ENCODE data around the gene DACH1. TPM values are rescaled to one million over a fixed set of nuclear protein-coding genes. Genes with fewer than 3 reads are reported as not detected.

Gene DACH1
- total and polyA plus RNA-seq, 11 donors = 1.2 to 3.8 (median 2.1) TPM

DNA sequence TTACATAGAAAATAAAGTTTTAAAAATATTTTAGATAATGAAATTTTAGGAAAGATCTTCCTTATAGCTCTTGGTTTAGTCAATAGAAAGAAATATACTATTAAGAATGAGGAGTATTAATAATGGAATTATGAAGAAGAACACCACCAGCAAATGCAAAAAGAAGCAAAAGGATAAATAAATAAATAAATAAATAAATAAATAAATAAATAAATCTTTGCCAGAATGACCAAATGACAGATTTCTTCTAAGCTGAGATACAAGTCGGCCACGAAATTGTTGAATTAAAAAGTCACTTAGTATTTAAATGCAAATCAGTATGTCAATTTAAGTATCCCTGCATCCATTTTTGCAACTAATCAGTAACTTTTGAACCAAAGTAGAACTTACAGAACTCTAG is 95.9 kb downstream of the DACH1 start:
- DNase-seq (no peak), ATAC-seq (no peak)
- intact Hi-C loops (cut with DNase I) = loop anchor here in 1 of 10 donors (10.0 kb wide), 1 partner anchor 94 kb away; the partner anchor contains the start of gene DACH1
- WGBS, 4 donors = 89 to 96% (median 94%) methylated on average over 2 of the region's 2 CpGs
- H3K27ac ChIP-seq = no peak overlapping the region
- no peaks in the 10 kb centered on the region for H3K36me3 ChIP-seq
- TF ChIP-seq CTCF (IDR thresholded peaks at IDR 0.05) (no peak), POLR2A (IDR thresholded peaks at IDR 0.05) (no peak)
- H3K4me3 ChIP-seq = no peak overlapping the region
- H3K4me1 ChIP-seq = peaks cover 0 to 10% (median 0%) of the 10 kb centered on the region in 12 donors
- H3K9me3 ChIP-seq = no peaks in the 10 kb centered on the region
- no peaks in the 10 kb centered on the region for H3K27me3 ChIP-seq

DNA sequence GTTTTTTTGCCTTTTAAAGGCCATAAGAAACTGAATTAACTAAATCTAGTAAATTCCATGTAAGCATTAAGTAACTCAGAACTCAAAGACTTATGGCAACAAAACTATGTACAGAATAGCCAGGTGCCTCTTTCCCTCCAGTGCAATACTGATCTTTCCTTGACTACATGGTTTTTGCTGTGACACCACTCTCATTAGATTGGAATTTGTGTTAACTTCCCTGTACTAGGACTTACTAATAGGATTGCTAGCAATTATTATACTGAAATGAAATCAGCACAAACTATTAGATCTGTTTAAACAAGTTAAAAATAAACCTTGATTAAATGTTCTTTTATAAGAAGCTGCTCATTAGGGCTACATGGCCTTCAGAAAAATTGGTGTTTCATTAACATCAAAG is 96.3 kb downstream of the DACH1 start:
- H3K9me3 ChIP-seq = no peaks in the 10 kb centered on the region
- no peaks in the 10 kb centered on the region for H3K36me3 ChIP-seq
- H3K27me3 ChIP-seq = no peaks in the 10 kb centered on the region
- TF ChIP-seq CTCF (IDR thresholded peaks at IDR 0.05) = no peak
- no peak for TF ChIP-seq POLR2A (IDR thresholded peaks at IDR 0.05)
- intact Hi-C loops (cut with DNase I) = loop anchor here in 1 of 10 donors (10.0 kb wide), 1 partner anchor 94 kb away; the partner anchor contains the start of gene DACH1
- peaks cover 0 to 7% (median 0%) of the 10 kb centered on the region in 12 donors for H3K4me1 ChIP-seq
- ATAC-seq (no peak), DNase-seq (no peak)
- no peak overlapping the region for H3K4me3 ChIP-seq
- no peak overlapping the region for H3K27ac ChIP-seq

DNA sequence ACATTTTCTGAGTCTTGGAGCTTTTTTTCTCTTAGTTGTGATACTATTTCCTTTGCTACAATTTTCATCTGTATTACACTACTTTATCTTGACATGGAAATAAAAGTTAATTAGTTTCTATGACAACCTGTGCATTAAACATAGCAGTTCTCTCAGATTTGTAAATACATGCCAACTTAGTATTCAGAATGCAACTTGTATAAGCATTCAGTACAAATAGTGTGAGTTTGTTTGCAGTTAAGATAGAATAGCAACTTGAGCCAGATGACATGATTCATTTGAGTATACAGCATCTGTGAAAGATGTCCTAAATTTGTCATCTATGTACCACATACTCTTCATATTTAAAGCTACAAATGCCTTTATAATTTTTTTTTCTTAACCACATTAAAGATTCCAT is 98.1 kb downstream of the DACH1 start:
- Histone ChIP-seq H3K4me3 (no peak overlapping the region), H3K27me3 (no peaks in the 10 kb centered on the region), H3K36me3 (no peaks in the 10 kb centered on the region), H3K4me1 (peaks cover 0 to 6% (median 0%) of the 10 kb centered on the region in 12 donors), H3K9me3 (no peaks in the 10 kb centered on the region), H3K27ac (no peak overlapping the region)
- ATAC-seq (no peak), DNase-seq (no peak)
- no peak for TF ChIP-seq CTCF (IDR thresholded peaks at IDR 0.05)
- TF ChIP-seq POLR2A (IDR thresholded peaks at IDR 0.05) = no peak
- intact Hi-C loops (cut with DNase I) = no loop called here

- DNase-seq (no peak), ATAC-seq (no peak)
- 74 to 78% (median 76%) methylated on average over 10 of the region's 10 CpGs for WGBS, 4 donors
- TF ChIP-seq CTCF (IDR thresholded peaks at IDR 0.05) (no peak), POLR2A (IDR thresholded peaks at IDR 0.05) (no peak)
- Histone ChIP-seq H3K9me3 (no peaks in the 10 kb centered on the region), H3K27ac (no peak overlapping the region), H3K4me1 (peaks cover 0 to 12% (median 4%) of the 10 kb centered on the region in 12 donors), H3K27me3 (no peaks in the 10 kb centered on the region), H3K4me3 (no peak overlapping the region), H3K36me3 (no peaks in the 10 kb centered on the region)
- intact Hi-C loops (cut with DNase I) = loop anchor here in 1 of 10 donors (10.0 kb wide), 1 partner anchor 105 kb away; the partner anchor contains the start of gene DACH1
Measured at GRCh38 chr13:71759651-71760511, 107.1 kb downstream of the DACH1 start.
